ENCODE results near the gene NEUROD2. TPM values are rescaled to one million over a fixed set of nuclear protein-coding genes. Genes with fewer than 3 reads are reported as not detected.

NEUROD2 gene
- total and polyA plus RNA-seq, 2 of the 13 experiments (the other 11 are each of a cell fraction or from before 2014, with no cell fraction given): not detected

GRCh38 chr17:39617446-39618245 lies 9.9 kb upstream of the NEUROD2 start (continued):
- TF ChIP-seq ZNF550 (CRISPR knock-in tag; IDR thresholded peaks at IDR 0.05; ENCODE audit: borderline replicate concordance) (no peak), ZNF260 (CRISPR knock-in tag; IDR thresholded peaks at IDR 0.05; ENCODE audit: borderline replicate concordance, low read depth) (no peak), TFDP2 (CRISPR knock-in tag; IDR thresholded peaks at IDR 0.05) (0 out of 2 replicates have a peak, but pooled peaks have one; percentile 42), KLF15 (CRISPR knock-in tag; IDR thresholded peaks at IDR 0.05; ENCODE audit: borderline replicate concordance) (no peak), THYN1 (CRISPR knock-in tag; IDR thresholded peaks at IDR 0.05; ENCODE audit: borderline replicate concordance, low read depth) (no peak), ZNF138 (CRISPR knock-in tag; IDR thresholded peaks at IDR 0.05; ENCODE audit: low read depth) (0 out of 2 replicates have a peak, but pooled peaks have one; percentile 39), FOXJ3 (CRISPR knock-in tag; IDR thresholded peaks at IDR 0.05; ENCODE audit: borderline replicate concordance) (no peak), ZNF30 (CRISPR knock-in tag; IDR thresholded peaks at IDR 0.05) (no peak), MBD4 (IDR thresholded peaks at IDR 0.05; ENCODE audit: borderline replicate concordance, low read length) (no peak), ZGPAT (CRISPR knock-in tag; IDR thresholded peaks at IDR 0.05) (no peak), ZNF775 (CRISPR knock-in tag; IDR thresholded peaks at IDR 0.05; ENCODE audit: borderline replicate concordance) (no peak), RBFOX2 (IDR thresholded peaks at IDR 0.05; ENCODE audit: low read depth, low read length) (no peak), SSRP1 (CRISPR knock-in tag; IDR thresholded peaks at IDR 0.05) (no peak), JUNB (CRISPR knock-in tag; IDR thresholded peaks at IDR 0.05; ENCODE audit: borderline replicate concordance) (no peak), ZUFSP (CRISPR knock-in tag; IDR thresholded peaks at IDR 0.05; ENCODE audit: borderline replicate concordance) (no peak), GATAD1 (CRISPR knock-in tag; IDR thresholded peaks at IDR 0.05) (no peak), ZNF674 (CRISPR knock-in tag; IDR thresholded peaks at IDR 0.05; ENCODE audit: low read depth) (no peak), TEAD3 (CRISPR knock-in tag; optimal IDR thresholded peaks at IDR 0.05; ENCODE audit: borderline replicate concordance) (no peak), ZNF761 (CRISPR knock-in tag; conservative IDR thresholded peaks at IDR 0.05) (no peak), ZNF274 (CRISPR knock-in tag; IDR thresholded peaks at IDR 0.05) (no peak), POLR2AphosphoS2 (IDR thresholded peaks at IDR 0.05; ENCODE audit: low read depth, low read length) (no peak), ZNF451 (CRISPR knock-in tag; IDR thresholded peaks at IDR 0.05) (no peak), STAT6 (CRISPR knock-in tag; IDR thresholded peaks at IDR 0.05; ENCODE audit: borderline replicate concordance) (no peak)

All from HepG2 (cell line).